ENCODE data around the gene GPC5.

Gene GPC5

GRCh38 chr13:92044351-92044750, 645.9 kb downstream of the GPC5 start:
- Histone ChIP-seq H2AFZ (ENCODE audit: low read depth, low read length, severe bottlenecking) (no peak overlapping the region), H3K27ac (ENCODE audit: low read depth, low read length) (no peak overlapping the region), H4K20me1 (ENCODE audit: low read depth, low read length) (no peaks in the 10 kb centered on the region), H3K4me2 (ENCODE audit: low read depth, low read length, poor library complexity, severe bottlenecking) (no peak overlapping the region), H3K36me3 (ENCODE audit: low read length) (no peaks in the 10 kb centered on the region), H3K9me2 (replicated peaks; ENCODE audit: insufficient read depth, low read length) (no peaks in the 10 kb centered on the region), H3K9ac (ENCODE audit: low read length) (no peak overlapping the region), H3F3A (ENCODE audit: insufficient read depth) (no peaks in the 10 kb centered on the region), H3K4me3 (ENCODE audit: insufficient read depth, low read length, poor library complexity, severe bottlenecking) (no peak overlapping the region), H3K9me3 (ENCODE audit: insufficient read depth, low read length) (no peaks in the 10 kb centered on the region), H3K27me3 (ENCODE audit: low read length) (no peaks in the 10 kb centered on the region), H3K79me2 (ENCODE audit: insufficient read depth, low read length) (no peaks in the 10 kb centered on the region)
- TF ChIP-seq, protein P1, sequence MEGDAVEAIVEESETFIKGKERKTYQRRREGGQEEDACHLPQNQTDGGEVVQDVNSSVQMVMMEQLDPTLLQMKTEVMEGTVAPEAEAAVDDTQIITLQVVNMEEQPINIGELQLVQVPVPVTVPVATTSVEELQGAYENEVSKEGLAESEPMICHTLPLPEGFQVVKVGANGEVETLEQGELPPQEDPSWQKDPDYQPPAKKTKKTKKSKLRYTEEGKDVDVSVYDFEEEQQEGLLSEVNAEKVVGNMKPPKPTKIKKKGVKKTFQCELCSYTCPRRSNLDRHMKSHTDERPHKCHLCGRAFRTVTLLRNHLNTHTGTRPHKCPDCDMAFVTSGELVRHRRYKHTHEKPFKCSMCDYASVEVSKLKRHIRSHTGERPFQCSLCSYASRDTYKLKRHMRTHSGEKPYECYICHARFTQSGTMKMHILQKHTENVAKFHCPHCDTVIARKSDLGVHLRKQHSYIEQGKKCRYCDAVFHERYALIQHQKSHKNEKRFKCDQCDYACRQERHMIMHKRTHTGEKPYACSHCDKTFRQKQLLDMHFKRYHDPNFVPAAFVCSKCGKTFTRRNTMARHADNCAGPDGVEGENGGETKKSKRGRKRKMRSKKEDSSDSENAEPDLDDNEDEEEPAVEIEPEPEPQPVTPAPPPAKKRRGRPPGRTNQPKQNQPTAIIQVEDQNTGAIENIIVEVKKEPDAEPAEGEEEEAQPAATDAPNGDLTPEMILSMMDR (IDR thresholded peaks at IDR 0.05; ENCODE audit: insufficient read depth, low read length, poor library complexity, severe bottlenecking) = no peak
- TF ChIP-seq EZH2phosphoT487 (conservative IDR thresholded peaks at IDR 0.05; ENCODE audit: low read length) = no peak

- TF ChIP-seq, protein P1 (IDR thresholded peaks at IDR 0.05; ENCODE audit: insufficient read depth, low read length, poor library complexity, severe bottlenecking) = no peak
- no peaks in the 10 kb centered on the region for H3K79me2 ChIP-seq (ENCODE audit: insufficient read depth, low read length)
- H3K9me3 ChIP-seq (ENCODE audit: insufficient read depth, low read length) = no peaks in the 10 kb centered on the region
- no peaks in the 10 kb centered on the region for H3K36me3 ChIP-seq (ENCODE audit: low read length)
- no peaks in the 10 kb centered on the region for H4K20me1 ChIP-seq (ENCODE audit: low read depth, low read length)
- no peak overlapping the region for H3K4me3 ChIP-seq (ENCODE audit: insufficient read depth, low read length, poor library complexity, severe bottlenecking)
- H3K27ac ChIP-seq (ENCODE audit: low read depth, low read length) = no peak overlapping the region
- no peaks in the 10 kb centered on the region for H3K9me2 ChIP-seq (replicated peaks; ENCODE audit: insufficient read depth, low read length)
- H3F3A ChIP-seq (ENCODE audit: insufficient read depth) = no peaks in the 10 kb centered on the region
- H3K4me2 ChIP-seq (ENCODE audit: low read depth, low read length, poor library complexity, severe bottlenecking) = no peak overlapping the region
- H2AFZ ChIP-seq (ENCODE audit: low read depth, low read length, severe bottlenecking) = no peak overlapping the region
- no peak overlapping the region for H3K9ac ChIP-seq (ENCODE audit: low read length)
- no peaks in the 10 kb centered on the region for H3K27me3 ChIP-seq (ENCODE audit: low read length)
These were observed 656.0 kb downstream of the GPC5 start for GRCh38 chr13:92054389-92054788.

DNA sequence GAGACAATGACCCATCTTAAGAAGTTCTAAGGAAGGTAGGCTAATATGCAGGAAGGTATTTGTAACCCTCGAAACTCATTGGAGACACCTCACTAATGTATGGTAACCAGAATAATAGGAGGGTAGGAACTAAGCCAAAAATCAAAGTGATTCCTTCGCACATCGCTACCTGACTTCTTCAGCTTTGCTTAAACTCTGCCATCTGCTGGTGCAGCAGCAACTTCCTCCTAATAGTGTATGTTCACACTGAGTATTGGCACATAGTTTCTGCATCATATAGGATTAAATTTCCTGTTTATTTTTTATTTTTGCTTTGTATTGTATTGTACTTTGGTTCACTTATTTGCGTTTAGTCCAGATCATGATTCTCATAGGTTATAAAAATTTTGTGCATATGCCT, 676.2 kb downstream of the GPC5 start:
- H4K20me1 ChIP-seq (ENCODE audit: low read depth, low read length) = no peaks in the 10 kb centered on the region
- H3F3A ChIP-seq (ENCODE audit: insufficient read depth) = no peaks in the 10 kb centered on the region
- H3K9me2 ChIP-seq (replicated peaks; ENCODE audit: insufficient read depth, low read length) = no peaks in the 10 kb centered on the region
- TF ChIP-seq, protein P1 (IDR thresholded peaks at IDR 0.05; ENCODE audit: insufficient read depth, low read length, poor library complexity, severe bottlenecking) = no peak
- TF ChIP-seq EZH2phosphoT487 (conservative IDR thresholded peaks at IDR 0.05; ENCODE audit: low read length) = no peak
- no peak overlapping the region for H3K4me2 ChIP-seq (ENCODE audit: low read depth, low read length, poor library complexity, severe bottlenecking)
- H3K27me3 ChIP-seq (ENCODE audit: low read length) = no peaks in the 10 kb centered on the region
- H3K4me3 ChIP-seq (ENCODE audit: insufficient read depth, low read length, poor library complexity, severe bottlenecking) = no peak overlapping the region
- H3K9ac ChIP-seq (ENCODE audit: low read length) = no peak overlapping the region
- no peaks in the 10 kb centered on the region for H3K36me3 ChIP-seq (ENCODE audit: low read length)
- no peaks in the 10 kb centered on the region for H3K79me2 ChIP-seq (ENCODE audit: insufficient read depth, low read length)
- no peak overlapping the region for H2AFZ ChIP-seq (ENCODE audit: low read depth, low read length, severe bottlenecking)
- H3K9me3 ChIP-seq (ENCODE audit: insufficient read depth, low read length) = no peaks in the 10 kb centered on the region
- no peak overlapping the region for H3K27ac ChIP-seq (ENCODE audit: low read depth, low read length)

All from SU-DHL-6 (cell line).